Cardiac septum (tissue), 1 donor: ENCODE data around the gene CREBBP. TPM values are rescaled to one million over a fixed set of nuclear protein-coding genes. Genes with fewer than 3 reads are reported as not detected.

Source experiments
- DNase-seq: peaks from one replicate; pipeline ENCODE4 v3.0.0-alpha.2; 2020; ENCODE audit warnings: low spot score
- intact Hi-C: fragments of 100-400 bp; cut with DNase I; formaldehyde crosslinking; loops from one replicate; pipeline ENCODE4 v1.14.0; 2022
- total RNA-seq: library from RNA; stranded (reverse); fragmentation: NEBNext Ultra II Directional; extraction: Animal tissue kit (Norgen Biotek cat#: 25700); gene quantifications from one replicate; pipeline ENCODE4 v1.2.1, GENCODE V29; 2021
- donor health status: DM: no; HTN: no; CAD: no.

CREBBP gene
- total RNA-seq, 1 donor from 2014 or later = 39.0 TPM

- intact Hi-C loops = loop anchor here (5.0 to 10.0 kb wide), 2 partner anchors 47 to 80 kb away; no protein-coding TSS in a partner anchor
- no peak for DNase-seq
Measured at GRCh38 chr16:3861808-3862451, 18.6 kb downstream of the CREBBP start.

- no peak for DNase-seq
- intact Hi-C loops = loop anchor here (5.0 to 10.0 kb wide), 2 partner anchors 45 to 78 kb away; no protein-coding TSS in a partner anchor
Measured at GRCh38 chr16:3859889-3860288, 20.6 kb downstream of the CREBBP start.

- DNase-seq = no peak
Measured at GRCh38 chr16:3858801-3859200, 21.7 kb downstream of the CREBBP start.

GRCh38 chr16:3857189-3858043 is 23.1 kb downstream of the CREBBP start:
- DNase-seq = no peak
- intact Hi-C loops = no loop called here

More at GRCh38 chr16:3858801-3859200, 21.7 kb downstream of the CREBBP start:
- intact Hi-C loops = no loop called here

GRCh38 chr16:3856367-3857141 is 24.0 kb downstream of the CREBBP start:
- intact Hi-C loops = no loop called here
- DNase-seq = no peak

GRCh38 chr16:3854750-3855541 is 25.6 kb downstream of the CREBBP start:
- intact Hi-C loops = no loop called here

GRCh38 chr16:3850544-3850899 is 30.0 kb downstream of the CREBBP start:
- intact Hi-C loops = no loop called here
- no peak for DNase-seq

More at GRCh38 chr16:3854750-3855541, 25.6 kb downstream of the CREBBP start:
- DNase-seq = no peak

GRCh38 chr16:3849751-3850543 is 30.6 kb downstream of the CREBBP start:
- no peak for DNase-seq
- intact Hi-C loops = no loop called here

- intact Hi-C loops = no loop called here
- DNase-seq = no peak
Measured at GRCh38 chr16:3846595-3847091, 33.9 kb downstream of the CREBBP start.

GRCh38 chr16:3846087-3846486 is 34.4 kb downstream of the CREBBP start:
- intact Hi-C loops = no loop called here
- DNase-seq = no peak

- DNase-seq = no peak
- intact Hi-C loops = no loop called here
Measured at GRCh38 chr16:3842994-3843393, 37.5 kb downstream of the CREBBP start.

GRCh38 chr16:3841729-3842508 is 38.6 kb downstream of the CREBBP start:
- intact Hi-C loops = no loop called here
- no peak for DNase-seq

GRCh38 chr16:3839402-3840184 is 40.9 kb downstream of the CREBBP start:
- no peak for DNase-seq
- intact Hi-C loops = no loop called here

- intact Hi-C loops = no loop called here
- DNase-seq = no peak
Measured at GRCh38 chr16:3838600-3839401, 41.7 kb downstream of the CREBBP start.

GRCh38 chr16:3837851-3838586 is 42.5 kb downstream of the CREBBP start:
- DNase-seq = no peak
- intact Hi-C loops = no loop called here
